Spleen (tissue), 7 donors: ENCODE measurements around the gene EYS.

Experiments used
- POLR2A ChIP-seq, 3 donors: fragments of 450-650 bp; IDR thresholded peaks; one replicate each; pipeline ENCODE4 v1.5.1; 2017; ENCODE audit warnings: antibody characterized with exemption in 3 of 3, mild to moderate bottlenecking in 1 of 3
- POLR2AphosphoS5 ChIP-seq, 3 donors: sonication (generic); formaldehyde crosslinking; IDR thresholded peaks; one replicate each; pipeline ENCODE4 v1.5.1; 2017; ENCODE audit warnings: antibody characterized with exemption in 3 of 3
- TF ChIP-seq, protein P1 (sequence below), 11 experiments: fragments of 200-600 bp in 7 of 11; fragments of 450-650 bp in 4 of 11; sonication (generic) in 4 of 11; IDR thresholded peaks in 8 of 11; conservative IDR thresholded peaks in 3 of 11; 1 replicate in 7 of 11; 2 replicates in 4 of 11; pipeline versions ENCODE4 v1.4.0 to v1.8.0; 2016 to 2021; ENCODE audit warnings: antibody characterized with exemption in 11 of 11, inconsistent platforms in 4 of 11, mild to moderate bottlenecking in 1 of 11
- donor health status: DM: no; HTN: no; CAD: no; lungs with moderate emphysema.
- donor health status: DM: no; HTN: no; CAD: no.
- donor health status: DM: no; HTN: no; CAD: no.

DNA sequence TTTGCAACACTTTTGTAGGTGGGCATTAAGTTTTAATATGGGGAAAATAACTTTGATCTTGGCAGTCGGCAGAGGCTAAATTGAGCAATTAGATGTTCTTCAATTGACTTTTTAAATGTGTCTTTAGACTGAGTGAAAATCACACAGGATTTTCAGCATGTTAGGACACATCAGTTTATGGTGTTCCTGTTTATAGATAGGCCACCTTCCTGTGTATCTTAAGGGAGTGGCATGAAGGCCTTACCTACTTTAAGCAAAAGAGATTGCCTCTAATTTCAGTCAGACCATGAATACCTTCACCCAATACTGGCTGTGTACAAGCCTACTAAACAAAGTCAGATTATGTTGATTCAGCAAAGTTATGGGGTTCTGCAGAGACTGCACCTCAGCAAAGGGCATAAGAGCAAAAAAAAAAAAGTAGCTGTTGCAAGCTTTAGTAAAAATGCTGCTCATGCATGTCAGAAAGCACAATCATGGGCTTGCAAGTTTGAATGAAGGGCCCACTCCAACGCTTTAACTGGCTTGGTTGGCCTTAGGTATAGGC lies 1223.0 kb downstream of the EYS start:
- TF ChIP-seq, protein P1, sequence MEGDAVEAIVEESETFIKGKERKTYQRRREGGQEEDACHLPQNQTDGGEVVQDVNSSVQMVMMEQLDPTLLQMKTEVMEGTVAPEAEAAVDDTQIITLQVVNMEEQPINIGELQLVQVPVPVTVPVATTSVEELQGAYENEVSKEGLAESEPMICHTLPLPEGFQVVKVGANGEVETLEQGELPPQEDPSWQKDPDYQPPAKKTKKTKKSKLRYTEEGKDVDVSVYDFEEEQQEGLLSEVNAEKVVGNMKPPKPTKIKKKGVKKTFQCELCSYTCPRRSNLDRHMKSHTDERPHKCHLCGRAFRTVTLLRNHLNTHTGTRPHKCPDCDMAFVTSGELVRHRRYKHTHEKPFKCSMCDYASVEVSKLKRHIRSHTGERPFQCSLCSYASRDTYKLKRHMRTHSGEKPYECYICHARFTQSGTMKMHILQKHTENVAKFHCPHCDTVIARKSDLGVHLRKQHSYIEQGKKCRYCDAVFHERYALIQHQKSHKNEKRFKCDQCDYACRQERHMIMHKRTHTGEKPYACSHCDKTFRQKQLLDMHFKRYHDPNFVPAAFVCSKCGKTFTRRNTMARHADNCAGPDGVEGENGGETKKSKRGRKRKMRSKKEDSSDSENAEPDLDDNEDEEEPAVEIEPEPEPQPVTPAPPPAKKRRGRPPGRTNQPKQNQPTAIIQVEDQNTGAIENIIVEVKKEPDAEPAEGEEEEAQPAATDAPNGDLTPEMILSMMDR (IDR thresholded peaks at IDR 0.05 in 8 of 11, conservative IDR thresholded peaks at IDR 0.05 in 3 of 11): no peak
- TF ChIP-seq POLR2A (IDR thresholded peaks at IDR 0.05): no peak
- no peak for TF ChIP-seq POLR2AphosphoS5 (IDR thresholded peaks at IDR 0.05)
